Spleen (tissue), 11 donors: ENCODE results near the gene RBMS2. TPM values are rescaled to one million over a fixed set of nuclear protein-coding genes. Genes with fewer than 3 reads are reported as not detected.

Source experiments
- DNase-seq: peaks from one replicate; pipeline ENCODE4 v3.0.0-alpha.2; 2020
- H3K27ac ChIP-seq, 8 donors: fragments of 200-600 bp; sonication (generic) in 7 of 8; 1 replicate in 4 of 8; 2 replicates in 4 of 8; pipeline versions ENCODE4 v1.5.0 to v1.8.0; 2016 to 2021; ENCODE audit warnings: inconsistent platforms in 4 of 8, mild to moderate bottlenecking in 4 of 8, moderate library complexity in 1 of 8
- H3K27me3 ChIP-seq, 7 donors: fragments of 200-600 bp; sonication (generic) in 6 of 7; replicated peaks in 1 of 7; 1 replicate in 4 of 7; 2 replicates in 3 of 7; pipeline versions ENCODE4 v1.5.0 to v1.8.0; 2016 to 2021; ENCODE audit warnings: inconsistent platforms in 3 of 7, mild to moderate bottlenecking in 1 of 7
- H3K36me3 ChIP-seq, 6 donors: fragments of 200-600 bp; sonication (generic) in 5 of 6; 1 replicate in 4 of 6; 2 replicates in 2 of 6; pipeline versions ENCODE4 v1.5.0 to v1.8.0; 2016 to 2021; ENCODE audit warnings: inconsistent platforms in 2 of 6
- H3K4me1 ChIP-seq, 6 donors: fragments of 200-600 bp; sonication (generic) in 5 of 6; 1 replicate in 3 of 6; 2 replicates in 3 of 6; pipeline versions ENCODE4 v1.5.0 to v1.8.0; 2016 to 2021; ENCODE audit warnings: inconsistent platforms in 3 of 6
- H3K4me3 ChIP-seq, 8 donors: fragments of 200-600 bp; sonication (generic) in 7 of 8; 1 replicate in 4 of 8; 2 replicates in 4 of 8; pipeline versions ENCODE4 v1.5.0 to v1.8.0; 2016 to 2021; ENCODE audit warnings: inconsistent platforms in 4 of 8, mild to moderate bottlenecking in 4 of 8, moderate library complexity in 2 of 8
- H3K9me3 ChIP-seq, 8 donors: fragments of 200-600 bp; sonication (generic) in 7 of 8; 1 replicate in 4 of 8; 2 replicates in 4 of 8; pipeline versions ENCODE4 v1.5.0 to v1.8.0; 2016 to 2021; ENCODE audit warnings: inconsistent platforms in 4 of 8
- CTCF ChIP-seq, 11 experiments: fragments of 200-600 bp in 7 of 11; fragments of 450-650 bp in 4 of 11; sonication (generic) in 4 of 11; IDR thresholded peaks in 8 of 11; conservative IDR thresholded peaks in 3 of 11; 1 replicate in 7 of 11; 2 replicates in 4 of 11; pipeline versions ENCODE4 v1.4.0 to v1.8.0; 2016 to 2021; ENCODE audit warnings: antibody characterized with exemption in 11 of 11, inconsistent platforms in 4 of 11, mild to moderate bottlenecking in 1 of 11
- POLR2A ChIP-seq, 3 donors: fragments of 450-650 bp; IDR thresholded peaks; one replicate each; pipeline ENCODE4 v1.5.1; 2017; ENCODE audit warnings: antibody characterized with exemption in 3 of 3, mild to moderate bottlenecking in 1 of 3
- POLR2AphosphoS5 ChIP-seq, 3 donors: sonication (generic); formaldehyde crosslinking; IDR thresholded peaks; one replicate each; pipeline ENCODE4 v1.5.1; 2017; ENCODE audit warnings: antibody characterized with exemption in 3 of 3
- WGBS, 5 donors: extraction: QIAGEN DNeasy Blood & Tissue Kit in 3 of 5; methylation state at CpG; one replicate each; pipeline versions ENCODE4 v1.1.5 to v1.1.7; 2013 to 2018; 5-methylcytosine and 5-hydroxymethylcytosine counted together
- intact Hi-C: fragments of 100-400 bp; cut with DNase I; formaldehyde crosslinking; loops from one replicate; pipeline ENCODE4 v1.15.0; 2023; ENCODE audit warnings: low total_unique reads
- polyA plus RNA-seq, 3 donors: library from polyadenylated mRNA; stranded (reverse); fragments of 200-250 nt; gene quantifications; one replicate each; pipeline ENCODE4 v1.2.1, GENCODE V29; 2013
- total RNA-seq, 7 donors: library from RNA; depleted of rRNA in 3 of 7; stranded (reverse); fragments of >200 nt in 3 of 7; fragmentation: NEBNext Ultra II Directional in 4 of 7; extraction: Animal tissue kit (Norgen Biotek cat#: 25700) in 4 of 7; gene quantifications; one replicate each; pipeline versions ENCODE4 v1.1.0 to v1.2.1, GENCODE V29; 2016 to 2021
- donor health status: healthy with polysubstance abuse.
- donor health status: DM: no; HTN: no; CAD: no; lungs with moderate emphysema.
- donor health status: DM: no; HTN: no; CAD: no.
- donor health status: Bipolar disorder and iron deficiency.
- donor health status: healthy.
- donor health status: DM: no; HTN: no; CAD: no.
- donor health status: DM: yes; HTN: yes; CAD: no.

Gene RBMS2
- total and polyA plus RNA-seq, 10 donors, result 3.0 to 65.4 (median 26.2) TPM

GRCh38 chr12:56591961-56592360 lies 70.3 kb downstream of the RBMS2 start:
- Histone ChIP-seq H3K4me1 (peaks cover 0 to 14% (median 9%) of the 10 kb centered on the region in 6 donors), H3K4me3 (no peak overlapping the region), H3K27ac (no peak overlapping the region), H3K27me3 (no peaks in the 10 kb centered on the region), H3K36me3 (peaks cover 0 to 66% (median 25%) of the 10 kb centered on the region in 6 donors), H3K9me3 (no peaks in the 10 kb centered on the region)
- no peak for TF ChIP-seq POLR2AphosphoS5 (IDR thresholded peaks at IDR 0.05)
- TF ChIP-seq CTCF (IDR thresholded peaks at IDR 0.05 in 8 of 11, conservative IDR thresholded peaks at IDR 0.05 in 3 of 11), result no peak
- no peak for TF ChIP-seq POLR2A (IDR thresholded peaks at IDR 0.05)
- no peak for DNase-seq
- intact Hi-C loops, result no loop called here

DNA sequence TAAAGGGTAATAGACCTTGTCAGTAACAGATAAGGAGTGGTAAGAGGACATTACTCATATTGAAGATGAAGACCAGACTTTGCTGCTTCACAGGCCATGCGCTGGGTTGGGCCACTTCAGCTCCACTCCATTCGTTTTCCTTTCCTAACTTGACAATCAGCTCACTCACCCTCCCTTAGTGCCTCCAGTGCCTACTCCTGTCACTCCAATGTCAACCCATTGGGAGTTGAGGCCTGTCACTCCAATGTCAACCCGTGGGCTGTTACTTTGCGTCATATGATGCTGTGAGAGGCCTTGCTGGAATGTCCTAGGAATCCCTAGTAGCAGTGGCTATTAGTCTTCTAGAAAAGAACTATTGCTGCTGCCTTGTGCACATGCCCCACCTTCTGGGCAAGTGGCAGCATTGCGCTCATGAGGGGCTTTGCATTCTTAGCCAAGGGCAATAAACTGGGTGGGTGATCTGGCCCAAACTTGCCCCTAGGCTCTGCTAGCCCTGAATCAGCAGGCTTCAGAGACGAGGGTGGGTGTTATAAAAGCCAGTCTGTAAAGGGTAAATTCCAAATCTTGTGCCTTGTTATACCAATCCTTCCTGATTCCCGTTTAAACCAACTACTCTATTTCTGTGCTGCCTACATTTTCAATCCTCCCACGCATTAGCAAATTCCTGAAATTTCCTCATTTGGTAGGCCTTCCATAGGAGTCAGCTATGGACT lies 72.4 kb downstream of the RBMS2 start:
- DNase-seq, result peak; percentile 82
- H3K9me3 ChIP-seq, result no peaks in the 10 kb centered on the region
- H3K27ac ChIP-seq, result peak overlapping the region in 6 of 8 donors; percentile 26 to 62 (median 52)
- H3K4me1 ChIP-seq, result peaks cover 0 to 14% (median 9%) of the 10 kb centered on the region in 6 donors
- peak in 2 of 3 donors; percentile 38 to 63 for TF ChIP-seq POLR2AphosphoS5 (IDR thresholded peaks at IDR 0.05)
- peak in 10 of 11 experiments; percentile 62 to 87 (median 78) for TF ChIP-seq CTCF (IDR thresholded peaks at IDR 0.05 in 8 of 11, conservative IDR thresholded peaks at IDR 0.05 in 3 of 11)
- TF ChIP-seq POLR2A (IDR thresholded peaks at IDR 0.05), result no peak
- WGBS, 5 donors, result 40 to 59% (median 55%) methylated on average over 8 of the region's 8 CpGs
- H3K36me3 ChIP-seq, result peaks cover 0 to 66% (median 28%) of the 10 kb centered on the region in 6 donors
- no peak overlapping the region for H3K4me3 ChIP-seq
- H3K27me3 ChIP-seq, result no peaks in the 10 kb centered on the region
- intact Hi-C loops, result no loop called here

GRCh38 chr12:56596815-56597214 lies 75.2 kb downstream of the RBMS2 start:
- TF ChIP-seq POLR2A (IDR thresholded peaks at IDR 0.05) (no peak), CTCF (IDR thresholded peaks at IDR 0.05 in 8 of 11, conservative IDR thresholded peaks at IDR 0.05 in 3 of 11) (no peak), POLR2AphosphoS5 (IDR thresholded peaks at IDR 0.05) (peak in 1 of 3 donors; percentile 26)
- Histone ChIP-seq H3K4me3 (no peak overlapping the region), H3K27ac (peak overlapping the region in 1 of 8 donors; percentile 16), H3K27me3 (no peaks in the 10 kb centered on the region), H3K9me3 (no peaks in the 10 kb centered on the region), H3K4me1 (peaks cover 0 to 14% (median 9%) of the 10 kb centered on the region in 6 donors), H3K36me3 (peaks cover 13 to 75% (median 52%) of the 10 kb centered on the region in 6 donors)
- WGBS, 5 donors, result 59 to 83% (median 77%) methylated on average over 3 of the region's 3 CpGs
- intact Hi-C loops, result no loop called here
- no peak for DNase-seq

GRCh38 chr12:56599041-56599440 lies 77.4 kb downstream of the RBMS2 start:
- no peak for DNase-seq
- Histone ChIP-seq H3K36me3 (peaks cover 19 to 98% (median 74%) of the 10 kb centered on the region in 6 donors), H3K4me3 (no peak overlapping the region)

More at GRCh38 chr12:56599041-56599440, 77.4 kb downstream of the RBMS2 start:
- H3K27ac ChIP-seq, result no peak overlapping the region
- H3K4me1 ChIP-seq, result peaks cover 0 to 7% (median 4%) of the 10 kb centered on the region in 6 donors
- no peaks in the 10 kb centered on the region for H3K27me3 ChIP-seq
- TF ChIP-seq POLR2AphosphoS5 (IDR thresholded peaks at IDR 0.05) (peak in 1 of 3 donors; percentile 47), POLR2A (IDR thresholded peaks at IDR 0.05) (no peak)
- intact Hi-C loops, result no loop called here
- no peaks in the 10 kb centered on the region for H3K9me3 ChIP-seq
- WGBS, 5 donors, result 92 to 97% (median 96%) methylated on average over 15 of the region's 15 CpGs
